GM18520 (cell line): Measurements from ENCODE around the gene PRSS50.
"Not testable (repeated sequence)": the region's sequence is repeated elsewhere in the genome, so short reads cannot be mapped to it uniquely, and the experiment has no call there.

ENCODE experiments used
- ATAC-seq: cut with Tn5 transposase; IDR thresholded peaks from one replicate; pipeline ENCODE4 v1.9.1; 2021; ENCODE audit not compliant: unreplicated experiment

PRSS50 gene

GRCh38 chr3:46709157-46709654 is 8.5 kb downstream of the PRSS50 start:
- ATAC-seq = no peak

- no peak for ATAC-seq
These were observed 9.1 kb downstream of the PRSS50 start for GRCh38 chr3:46708401-46709156.

- ATAC-seq = no peak
These were observed 10.1 kb downstream of the PRSS50 start for GRCh38 chr3:46707601-46708011.

GRCh38 chr3:46706771-46707582 is 10.7 kb downstream of the PRSS50 start:
- no peak for ATAC-seq

- ATAC-seq = no peak
These were observed 11.7 kb downstream of the PRSS50 start for GRCh38 chr3:46705751-46706552.

- ATAC-seq = no peak
These were observed 12.6 kb downstream of the PRSS50 start for GRCh38 chr3:46705022-46705530.

GRCh38 chr3:46704346-46704745 is 13.3 kb downstream of the PRSS50 start:
- not testable (repeated sequence) for ATAC-seq

- ATAC-seq = no peak
These were observed 14.6 kb downstream of the PRSS50 start for GRCh38 chr3:46703013-46703520.

- no peak for ATAC-seq
These were observed 15.2 kb downstream of the PRSS50 start for GRCh38 chr3:46702246-46703012.

- no peak for ATAC-seq
These were observed 16.3 kb downstream of the PRSS50 start, which contains the start of gene TMIE for GRCh38 chr3:46701181-46701939. Gene TMIE, plus strand, starts transcription at chr3:46701392. Its CDS starts 96 bp downstream, at chr3:46701488.

GRCh38 chr3:46700772-46701171 is 16.9 kb downstream of the PRSS50 start:
- no peak for ATAC-seq

GRCh38 chr3:46699676-46700523 is 17.8 kb downstream of the PRSS50 start:
- ATAC-seq = no peak

- no peak for ATAC-seq
These were observed 21.4 kb downstream of the PRSS50 start for GRCh38 chr3:46695962-46696894.

- no peak for ATAC-seq
These were observed 22.3 kb downstream of the PRSS50 start for GRCh38 chr3:46695177-46695961.

- ATAC-seq = no peak
These were observed 23.1 kb downstream of the PRSS50 start for GRCh38 chr3:46694520-46694919.

GRCh38 chr3:46693892-46694226 is 23.8 kb downstream of the PRSS50 start:
- ATAC-seq = no peak
